Testis (tissue), 2 donors: ENCODE data around the gene GDPD2.

Source experiments
- POLR2A ChIP-seq: fragments of 450-650 bp; IDR thresholded peaks from one replicate; pipeline ENCODE4 v1.6.1; 2017; ENCODE audit warnings: antibody characterized with exemption, mild to moderate bottlenecking, moderate library complexity
- TF ChIP-seq, protein P1 (sequence below), 3 experiments: fragments of 450-650 bp in 2 of 3; fragments of 200-600 bp in 1 of 3; sonication (generic) in 1 of 3; IDR thresholded peaks; one replicate each; pipeline ENCODE4 v1.5.1; 2016 to 2019; ENCODE audit warnings: antibody characterized with exemption in 3 of 3, mild to moderate bottlenecking in 2 of 3, moderate library complexity in 1 of 3

DNA sequence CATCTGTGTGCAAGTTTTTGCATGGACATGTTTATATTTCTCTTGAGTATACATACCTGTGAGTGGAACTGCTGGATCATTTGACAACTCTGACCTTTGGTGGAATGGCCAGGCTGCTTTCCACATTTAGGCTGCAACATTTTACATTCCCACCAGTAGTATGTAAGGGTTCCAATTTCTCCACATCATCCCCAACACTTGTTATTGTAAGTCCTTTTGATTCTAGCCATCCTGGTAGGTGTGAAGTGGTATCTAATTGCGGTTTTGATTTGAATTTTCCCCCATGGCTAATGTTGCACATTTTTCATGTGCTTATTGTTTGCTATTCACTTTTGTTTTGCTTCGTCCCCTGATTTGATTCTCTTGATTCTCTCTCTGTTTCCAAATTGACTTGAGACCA is 37.9 kb downstream of the GDPD2 start:
- no peak for TF ChIP-seq POLR2A
- TF ChIP-seq, protein P1, sequence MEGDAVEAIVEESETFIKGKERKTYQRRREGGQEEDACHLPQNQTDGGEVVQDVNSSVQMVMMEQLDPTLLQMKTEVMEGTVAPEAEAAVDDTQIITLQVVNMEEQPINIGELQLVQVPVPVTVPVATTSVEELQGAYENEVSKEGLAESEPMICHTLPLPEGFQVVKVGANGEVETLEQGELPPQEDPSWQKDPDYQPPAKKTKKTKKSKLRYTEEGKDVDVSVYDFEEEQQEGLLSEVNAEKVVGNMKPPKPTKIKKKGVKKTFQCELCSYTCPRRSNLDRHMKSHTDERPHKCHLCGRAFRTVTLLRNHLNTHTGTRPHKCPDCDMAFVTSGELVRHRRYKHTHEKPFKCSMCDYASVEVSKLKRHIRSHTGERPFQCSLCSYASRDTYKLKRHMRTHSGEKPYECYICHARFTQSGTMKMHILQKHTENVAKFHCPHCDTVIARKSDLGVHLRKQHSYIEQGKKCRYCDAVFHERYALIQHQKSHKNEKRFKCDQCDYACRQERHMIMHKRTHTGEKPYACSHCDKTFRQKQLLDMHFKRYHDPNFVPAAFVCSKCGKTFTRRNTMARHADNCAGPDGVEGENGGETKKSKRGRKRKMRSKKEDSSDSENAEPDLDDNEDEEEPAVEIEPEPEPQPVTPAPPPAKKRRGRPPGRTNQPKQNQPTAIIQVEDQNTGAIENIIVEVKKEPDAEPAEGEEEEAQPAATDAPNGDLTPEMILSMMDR (IDR thresholded peaks at IDR 0.05), result no peak
